Measurements from ENCODE around the gene CLSTN2.

CLSTN2 gene

DNA sequence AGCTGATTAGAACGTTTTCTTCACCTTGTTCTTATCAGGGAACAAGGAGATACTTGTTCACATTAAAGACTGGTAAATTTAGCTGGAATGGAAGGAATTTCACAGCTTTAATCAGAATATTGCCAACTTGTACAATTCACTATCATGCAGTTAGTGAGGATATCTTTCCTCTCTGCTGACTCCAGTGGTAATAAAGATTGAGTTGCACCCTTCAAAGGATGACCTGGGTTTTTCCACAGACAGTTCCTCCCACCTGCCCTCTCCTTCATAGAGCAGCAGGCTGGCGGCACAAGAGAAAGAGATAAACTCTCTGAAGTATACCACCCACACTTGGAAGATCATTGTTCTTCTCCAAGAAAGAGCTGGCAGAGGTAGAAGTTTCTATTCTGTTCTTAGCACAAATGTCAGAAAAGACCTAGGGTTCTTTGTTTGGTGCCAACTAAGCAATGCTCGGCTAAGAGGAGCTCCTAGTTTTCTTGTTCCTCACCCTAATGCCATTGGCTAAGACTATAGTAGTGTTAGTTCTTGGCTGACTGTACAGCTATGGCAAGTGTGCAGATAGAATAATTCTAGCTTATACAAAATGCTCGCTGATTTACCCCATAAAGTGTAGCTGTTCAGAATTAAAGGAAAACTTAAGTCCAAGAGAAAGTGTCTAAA lies 169.1 kb downstream of the CLSTN2 start:
- Histone ChIP-seq H3K27me3 (replicated peaks; ENCODE audit: insufficient read depth, low read length) (no peaks in the 10 kb centered on the region), H4K20me1 (ENCODE audit: insufficient read depth, low read length) (no peaks in the 10 kb centered on the region), H2AFZ (ENCODE audit: low read length) (no peak overlapping the region)

GRCh38 chr3:140113996-140114788 lies 179.2 kb downstream of the CLSTN2 start:
- H4K20me1 ChIP-seq (ENCODE audit: insufficient read depth, low read length): no peaks in the 10 kb centered on the region
- no peak overlapping the region for H3K4me2 ChIP-seq (ENCODE audit: low read depth, low read length)
- TF ChIP-seq EZH2 (optimal IDR thresholded peaks at IDR 0.05; ENCODE audit: low read depth, low read length): no peak
- no peak overlapping the region for H3K9ac ChIP-seq (ENCODE audit: low read length)
- no peaks in the 10 kb centered on the region for H3K36me3 ChIP-seq (replicated peaks; ENCODE audit: insufficient read depth, low read length)
- H3K27ac ChIP-seq (ENCODE audit: low read length): no peak overlapping the region
- H3F3A ChIP-seq (ENCODE audit: insufficient read depth, low read length): no peaks in the 10 kb centered on the region
- no peaks in the 10 kb centered on the region for H3K4me1 ChIP-seq (ENCODE audit: low read length)
- DNase-seq: no peak
- H3K9me3 ChIP-seq (replicated peaks; ENCODE audit: insufficient read depth, low read length): no peaks in the 10 kb centered on the region
- H3K4me3 ChIP-seq (ENCODE audit: low read length): no peak overlapping the region
- H3K79me2 ChIP-seq (ENCODE audit: low read length): no peaks in the 10 kb centered on the region
- H3K9me2 ChIP-seq (replicated peaks; ENCODE audit: insufficient read depth, low read length): no peaks in the 10 kb centered on the region
- no peak overlapping the region for H2AFZ ChIP-seq (ENCODE audit: low read length)
- no peaks in the 10 kb centered on the region for H3K27me3 ChIP-seq (replicated peaks; ENCODE audit: insufficient read depth, low read length)

More for the DNA sequence above, 169.1 kb downstream of the CLSTN2 start:
- H3K27ac ChIP-seq (ENCODE audit: low read length): no peak overlapping the region
- no peaks in the 10 kb centered on the region for H3F3A ChIP-seq (ENCODE audit: insufficient read depth, low read length)
- H3K4me3 ChIP-seq (ENCODE audit: low read length): no peak overlapping the region
- H3K9me2 ChIP-seq (replicated peaks; ENCODE audit: insufficient read depth, low read length): no peaks in the 10 kb centered on the region
- H3K4me2 ChIP-seq (ENCODE audit: low read depth, low read length): no peak overlapping the region
- no peaks in the 10 kb centered on the region for H3K4me1 ChIP-seq (ENCODE audit: low read length)
- H3K79me2 ChIP-seq (ENCODE audit: low read length): no peaks in the 10 kb centered on the region
- TF ChIP-seq EZH2 (optimal IDR thresholded peaks at IDR 0.05; ENCODE audit: low read depth, low read length): no peak
- no peak for TF ChIP-seq CTCF (IDR thresholded peaks at IDR 0.05; ENCODE audit: low read length)
- no peak for TF ChIP-seq EZH2phosphoT487 (IDR thresholded peaks at IDR 0.05; ENCODE audit: low read length)
- H3K36me3 ChIP-seq (replicated peaks; ENCODE audit: insufficient read depth, low read length): no peaks in the 10 kb centered on the region
- no peak for DNase-seq
- H3K9me3 ChIP-seq (replicated peaks; ENCODE audit: insufficient read depth, low read length): no peaks in the 10 kb centered on the region
- no peak overlapping the region for H3K9ac ChIP-seq (ENCODE audit: low read length)

DNA sequence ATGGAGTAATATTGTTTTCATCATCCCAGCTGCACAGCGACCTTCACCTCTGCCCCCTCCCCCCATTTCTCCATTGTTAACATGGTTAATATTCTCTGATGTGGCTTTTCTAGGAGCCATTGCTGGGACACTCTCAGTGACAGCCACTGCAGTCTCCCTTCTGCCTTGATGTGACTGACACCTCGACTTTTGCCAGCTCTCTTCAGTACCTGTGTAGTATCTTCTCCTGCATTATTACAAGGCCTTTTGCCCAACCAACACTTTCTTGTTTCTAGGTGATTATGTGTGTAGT lies 179.8 kb downstream of the CLSTN2 start:
- no peak overlapping the region for H3K27ac ChIP-seq (ENCODE audit: low read length)

GRCh38 chr3:140117096-140117526 lies 182.1 kb downstream of the CLSTN2 start:
- Histone ChIP-seq H3F3A (ENCODE audit: insufficient read depth, low read length) (no peaks in the 10 kb centered on the region), H3K79me2 (ENCODE audit: low read length) (no peaks in the 10 kb centered on the region), H3K4me2 (ENCODE audit: low read depth, low read length) (no peak overlapping the region), H3K36me3 (replicated peaks; ENCODE audit: insufficient read depth, low read length) (no peaks in the 10 kb centered on the region), H3K27ac (ENCODE audit: low read length) (no peak overlapping the region), H3K9ac (ENCODE audit: low read length) (no peak overlapping the region), H3K4me1 (ENCODE audit: low read length) (no peaks in the 10 kb centered on the region), H3K4me3 (ENCODE audit: low read length) (no peak overlapping the region), H4K20me1 (ENCODE audit: insufficient read depth, low read length) (no peaks in the 10 kb centered on the region), H3K27me3 (replicated peaks; ENCODE audit: insufficient read depth, low read length) (no peaks in the 10 kb centered on the region), H3K9me3 (replicated peaks; ENCODE audit: insufficient read depth, low read length) (no peaks in the 10 kb centered on the region), H3K9me2 (replicated peaks; ENCODE audit: insufficient read depth, low read length) (no peaks in the 10 kb centered on the region), H2AFZ (ENCODE audit: low read length) (no peak overlapping the region)
- DNase-seq: no peak
- TF ChIP-seq CTCF (IDR thresholded peaks at IDR 0.05; ENCODE audit: low read length): no peak
- TF ChIP-seq EZH2phosphoT487 (IDR thresholded peaks at IDR 0.05; ENCODE audit: low read length): no peak
- no peak for TF ChIP-seq EZH2 (optimal IDR thresholded peaks at IDR 0.05; ENCODE audit: low read depth, low read length)

More for the DNA sequence above, 179.8 kb downstream of the CLSTN2 start:
- TF ChIP-seq EZH2phosphoT487 (IDR thresholded peaks at IDR 0.05; ENCODE audit: low read length) (no peak), EZH2 (optimal IDR thresholded peaks at IDR 0.05; ENCODE audit: low read depth, low read length) (no peak)
- no peak overlapping the region for H3K9ac ChIP-seq (ENCODE audit: low read length)
- no peaks in the 10 kb centered on the region for H3K79me2 ChIP-seq (ENCODE audit: low read length)
- H3K9me3 ChIP-seq (replicated peaks; ENCODE audit: insufficient read depth, low read length): no peaks in the 10 kb centered on the region
- no peaks in the 10 kb centered on the region for H3K9me2 ChIP-seq (replicated peaks; ENCODE audit: insufficient read depth, low read length)
- H3K4me2 ChIP-seq (ENCODE audit: low read depth, low read length): no peak overlapping the region
- no peaks in the 10 kb centered on the region for H4K20me1 ChIP-seq (ENCODE audit: insufficient read depth, low read length)
- no peak overlapping the region for H2AFZ ChIP-seq (ENCODE audit: low read length)
- no peaks in the 10 kb centered on the region for H3K36me3 ChIP-seq (replicated peaks; ENCODE audit: insufficient read depth, low read length)
- H3F3A ChIP-seq (ENCODE audit: insufficient read depth, low read length): no peaks in the 10 kb centered on the region
- no peaks in the 10 kb centered on the region for H3K4me1 ChIP-seq (ENCODE audit: low read length)
- H3K27me3 ChIP-seq (replicated peaks; ENCODE audit: insufficient read depth, low read length): no peaks in the 10 kb centered on the region
- DNase-seq: no peak
- H3K4me3 ChIP-seq (ENCODE audit: low read length): no peak overlapping the region

Measured in MM.1S (cell line).